OCI-M2 (cell line): Measurements from ENCODE around the gene DHX36.
A peak's percentile ranks its signal among the peaks of the same experiment; 100 is the strongest.

ENCODE experiments used
- DNase-seq: peaks from one replicate; lab custom pipeline; 2025; ENCODE audit not compliant: unreplicated experiment; lab: John Stamatoyannopoulos, UW

Gene DHX36, protein sequence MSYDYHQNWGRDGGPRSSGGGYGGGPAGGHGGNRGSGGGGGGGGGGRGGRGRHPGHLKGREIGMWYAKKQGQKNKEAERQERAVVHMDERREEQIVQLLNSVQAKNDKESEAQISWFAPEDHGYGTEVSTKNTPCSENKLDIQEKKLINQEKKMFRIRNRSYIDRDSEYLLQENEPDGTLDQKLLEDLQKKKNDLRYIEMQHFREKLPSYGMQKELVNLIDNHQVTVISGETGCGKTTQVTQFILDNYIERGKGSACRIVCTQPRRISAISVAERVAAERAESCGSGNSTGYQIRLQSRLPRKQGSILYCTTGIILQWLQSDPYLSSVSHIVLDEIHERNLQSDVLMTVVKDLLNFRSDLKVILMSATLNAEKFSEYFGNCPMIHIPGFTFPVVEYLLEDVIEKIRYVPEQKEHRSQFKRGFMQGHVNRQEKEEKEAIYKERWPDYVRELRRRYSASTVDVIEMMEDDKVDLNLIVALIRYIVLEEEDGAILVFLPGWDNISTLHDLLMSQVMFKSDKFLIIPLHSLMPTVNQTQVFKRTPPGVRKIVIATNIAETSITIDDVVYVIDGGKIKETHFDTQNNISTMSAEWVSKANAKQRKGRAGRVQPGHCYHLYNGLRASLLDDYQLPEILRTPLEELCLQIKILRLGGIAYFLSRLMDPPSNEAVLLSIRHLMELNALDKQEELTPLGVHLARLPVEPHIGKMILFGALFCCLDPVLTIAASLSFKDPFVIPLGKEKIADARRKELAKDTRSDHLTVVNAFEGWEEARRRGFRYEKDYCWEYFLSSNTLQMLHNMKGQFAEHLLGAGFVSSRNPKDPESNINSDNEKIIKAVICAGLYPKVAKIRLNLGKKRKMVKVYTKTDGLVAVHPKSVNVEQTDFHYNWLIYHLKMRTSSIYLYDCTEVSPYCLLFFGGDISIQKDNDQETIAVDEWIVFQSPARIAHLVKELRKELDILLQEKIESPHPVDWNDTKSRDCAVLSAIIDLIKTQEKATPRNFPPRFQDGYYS

DNA sequence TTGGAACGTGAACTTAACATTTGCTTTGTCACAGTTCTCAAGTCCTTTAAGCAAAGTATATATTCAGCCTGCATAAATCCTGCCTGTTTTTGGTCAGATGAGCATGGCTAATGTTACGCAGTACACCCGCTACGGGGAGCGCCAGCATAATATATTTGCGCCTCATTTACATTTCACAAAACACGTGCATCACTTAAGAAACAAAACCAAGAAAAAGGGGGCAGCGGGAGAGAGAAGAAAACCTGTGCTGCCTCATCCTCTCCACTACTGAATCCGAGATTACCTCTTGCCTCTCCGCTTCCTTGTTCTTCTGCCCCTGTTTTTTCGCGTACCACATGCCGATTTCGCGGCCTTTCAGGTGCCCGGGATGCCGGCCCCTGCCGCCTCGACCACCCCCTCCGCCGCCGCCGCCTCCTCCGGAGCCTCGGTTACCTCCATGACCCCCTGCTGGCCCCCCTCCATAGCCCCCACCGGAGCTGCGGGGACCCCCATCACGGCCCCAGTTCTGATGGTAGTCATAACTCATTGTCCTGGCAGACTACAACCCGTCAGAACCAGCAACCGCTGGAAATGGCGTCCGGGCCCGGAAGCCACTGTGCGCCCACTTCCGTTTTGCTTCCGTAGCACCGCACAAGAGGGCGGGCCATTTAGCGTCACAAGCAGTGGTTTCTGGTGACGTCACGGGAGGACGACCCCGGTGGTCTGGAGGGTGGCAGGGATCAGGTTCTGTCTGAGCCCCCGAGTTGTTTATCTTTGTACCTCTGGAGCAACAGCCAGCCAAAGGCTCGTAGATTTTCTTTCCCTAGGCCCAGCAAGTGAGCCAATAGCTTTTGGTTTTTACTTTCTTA is at the start of gene DHX36:
DHX36 (minus strand) TSS at position 597 of the 848 bp plus-strand sequence; CDS start at position 526, 71 bp downstream.
- DNase-seq = peak; percentile 34

DNA sequence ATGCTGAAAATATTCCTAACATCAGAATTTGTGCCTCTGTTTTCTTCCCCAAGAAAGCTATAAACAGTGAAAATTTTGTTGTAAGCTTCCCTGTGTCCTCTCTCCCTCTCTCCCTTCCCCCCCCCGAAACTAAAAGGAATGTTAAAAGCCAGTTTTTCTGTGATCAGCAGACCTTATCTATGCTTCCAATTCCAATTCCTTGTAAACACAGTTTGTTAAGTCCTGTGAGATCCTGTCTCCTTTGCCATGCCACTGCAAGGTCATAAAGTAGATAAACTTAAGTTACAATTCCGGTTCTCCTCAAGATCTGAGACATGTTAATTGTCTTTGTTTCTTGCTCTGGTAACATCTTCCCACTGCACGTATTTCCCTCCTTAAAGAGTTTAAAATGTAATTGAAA is 42.9 kb upstream of the DHX36 start:
- DNase-seq = no peak

DNA sequence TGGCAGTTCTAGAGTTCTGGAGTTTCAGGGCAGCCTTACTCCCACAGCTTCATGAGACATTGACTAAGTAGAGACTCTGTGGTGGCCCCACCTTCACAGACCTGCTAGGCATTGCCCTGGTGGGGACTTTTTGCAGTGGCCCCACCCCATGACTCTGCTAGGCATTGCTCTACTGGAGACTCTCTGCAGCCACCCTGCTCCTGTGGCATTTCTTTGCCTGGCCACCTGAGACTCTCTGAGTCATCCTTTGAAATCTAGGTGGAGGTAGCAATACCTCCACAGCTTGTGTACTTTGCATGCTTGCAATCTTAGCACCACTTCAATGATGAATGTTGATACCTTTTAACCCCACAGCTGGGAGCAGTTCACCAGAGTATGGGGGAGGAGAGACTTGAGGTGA is 40.6 kb upstream of the DHX36 start:
- DNase-seq = no peak

DNA sequence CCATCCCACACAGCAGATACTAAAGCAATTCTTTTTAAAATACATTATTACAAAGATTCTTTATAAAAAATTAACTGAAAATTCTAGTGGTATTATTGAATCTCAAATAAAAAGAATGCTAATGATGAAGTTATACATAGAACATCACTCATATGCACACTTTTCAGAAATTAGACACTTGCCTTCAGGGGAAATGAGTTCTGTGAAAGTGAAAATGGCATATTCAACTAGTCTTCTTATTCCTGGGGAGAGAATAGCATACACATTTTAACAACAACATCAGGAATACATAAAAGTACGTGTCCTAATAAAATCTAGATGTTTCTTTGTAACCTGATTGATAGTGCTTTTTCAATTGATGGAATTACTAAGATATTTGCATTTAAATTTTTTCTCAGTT is 36.8 kb upstream of the DHX36 start:
- no peak for DNase-seq

DNA sequence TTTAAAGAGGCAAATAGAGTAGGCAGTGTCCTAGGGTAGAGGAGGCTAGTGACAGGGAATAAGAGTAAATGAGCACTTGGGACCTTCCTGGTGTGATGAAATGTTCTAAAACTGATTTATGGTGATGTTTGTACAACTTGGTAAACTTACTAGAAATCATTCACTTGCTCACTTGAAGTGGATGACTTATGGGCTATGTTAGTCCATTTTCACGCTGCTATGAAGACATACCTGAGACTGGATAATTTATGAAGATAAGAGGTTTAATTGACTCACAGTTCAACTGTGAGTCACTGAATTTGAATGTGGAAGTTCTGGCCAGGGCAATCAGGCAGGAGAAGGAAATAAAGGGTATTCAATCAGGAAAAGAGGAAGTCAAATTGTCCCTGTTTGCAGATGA is 31.7 kb upstream of the DHX36 start:
- DNase-seq = no peak

DNA sequence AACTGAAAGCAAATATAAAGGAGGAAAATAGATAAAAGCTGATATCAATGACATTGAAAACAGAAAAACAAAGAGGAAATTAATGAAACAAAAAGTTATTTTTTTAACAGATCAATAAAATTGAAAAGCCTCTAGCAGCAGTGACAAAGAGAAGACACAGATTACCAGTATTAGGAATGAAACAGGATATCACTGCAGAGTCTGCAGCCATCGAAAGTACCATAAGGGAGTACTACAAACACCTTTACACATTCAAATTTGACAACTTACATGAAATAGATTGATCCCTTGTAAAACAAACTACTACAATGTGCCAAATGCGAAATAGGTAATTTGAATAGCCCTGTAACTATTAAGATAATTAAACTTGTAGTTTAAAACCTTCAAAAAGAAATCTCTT is 24.9 kb upstream of the DHX36 start:
- no peak for DNase-seq

DNA sequence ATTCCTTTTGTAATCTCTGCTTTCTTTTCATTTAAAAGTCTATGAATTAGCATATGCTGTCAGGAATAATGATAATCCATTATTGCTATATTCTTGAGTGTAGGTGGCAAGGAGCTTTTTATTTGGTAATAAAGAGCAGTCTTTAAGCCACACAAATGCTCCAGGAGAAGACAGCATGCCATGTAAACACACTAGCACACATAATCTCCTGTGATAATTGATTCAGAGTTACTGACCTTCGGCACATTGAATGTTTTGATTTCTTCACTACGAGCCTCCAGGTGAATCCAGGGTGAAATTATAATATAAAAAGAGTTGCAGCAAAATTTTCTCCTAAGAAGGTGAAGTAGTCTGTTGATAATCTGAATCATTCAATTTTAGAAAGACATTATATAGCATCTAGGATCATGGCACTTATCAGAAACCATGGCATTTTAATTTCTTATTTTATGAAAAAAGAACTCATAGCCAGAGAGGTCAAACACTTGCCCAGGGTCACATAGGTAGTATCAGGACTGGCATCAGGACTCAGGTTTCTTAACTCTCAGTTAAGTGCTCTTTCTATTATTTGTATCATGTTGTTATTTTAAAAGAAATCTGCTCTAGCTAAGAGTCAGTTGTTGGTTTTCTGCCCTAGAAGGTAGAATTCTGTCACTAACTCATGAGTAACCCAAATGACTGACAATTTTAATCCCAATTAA is 21.3 kb upstream of the DHX36 start:
- no peak for DNase-seq

DNA sequence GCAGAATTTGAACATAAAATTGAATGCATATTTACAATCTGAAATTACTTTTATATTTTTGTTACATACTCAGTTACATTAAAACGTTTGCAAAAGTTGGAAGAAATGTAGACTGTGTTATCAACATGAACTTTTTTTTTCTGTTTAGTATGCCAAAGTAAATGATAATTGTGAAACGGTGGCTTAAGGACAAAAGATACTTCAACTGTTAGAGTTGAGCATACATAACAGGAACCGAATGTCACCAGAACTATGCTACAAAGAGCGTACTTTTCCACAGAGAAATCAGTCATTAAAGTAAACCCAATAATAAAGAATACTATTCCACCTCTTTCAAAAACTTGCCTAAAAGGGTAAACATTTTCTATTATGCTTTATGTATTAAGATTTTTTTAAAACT is 14.3 kb upstream of the DHX36 start:
- no peak for DNase-seq

DNA sequence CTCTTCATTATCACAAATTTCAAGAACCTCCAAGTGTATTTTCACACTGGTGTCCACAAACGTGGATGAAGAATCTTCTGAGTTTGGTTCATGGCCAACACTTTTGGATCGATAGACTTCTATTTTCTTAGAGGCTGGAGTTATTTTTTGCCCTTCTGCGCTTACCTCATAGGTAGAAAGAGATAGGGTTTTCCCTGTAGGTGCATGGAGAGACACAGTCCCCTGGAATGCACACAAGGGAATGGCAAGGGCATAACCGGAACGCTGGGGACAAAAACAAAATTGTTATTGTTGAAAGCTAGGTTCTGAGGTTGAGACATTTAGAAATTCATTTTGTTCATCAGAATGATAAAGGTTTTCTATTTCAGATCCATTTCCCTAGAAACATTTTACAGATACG is 13.7 kb upstream of the DHX36 start:
- no peak for DNase-seq

DNA sequence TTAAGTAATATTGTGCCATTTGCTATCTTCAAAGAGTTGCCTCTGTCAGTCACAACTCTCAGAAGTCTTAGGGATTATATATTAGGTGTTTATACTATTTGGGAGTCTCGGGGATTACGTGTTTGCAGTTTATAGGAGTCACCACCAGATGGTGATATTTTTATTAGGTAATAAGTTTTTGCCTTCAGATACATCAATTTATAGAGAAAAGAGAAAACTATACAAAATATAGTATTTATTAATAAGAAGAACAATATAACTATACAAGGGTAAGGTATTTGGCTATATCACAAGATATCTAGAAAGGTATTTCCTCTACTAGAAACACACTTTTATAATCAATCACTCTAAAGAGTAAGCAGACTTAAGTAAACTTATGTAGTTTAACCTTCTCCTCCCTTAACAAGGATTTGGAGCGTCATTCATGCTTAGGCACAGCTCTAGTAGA is 10.7 kb upstream of the DHX36 start:
- DNase-seq = no peak

DNA sequence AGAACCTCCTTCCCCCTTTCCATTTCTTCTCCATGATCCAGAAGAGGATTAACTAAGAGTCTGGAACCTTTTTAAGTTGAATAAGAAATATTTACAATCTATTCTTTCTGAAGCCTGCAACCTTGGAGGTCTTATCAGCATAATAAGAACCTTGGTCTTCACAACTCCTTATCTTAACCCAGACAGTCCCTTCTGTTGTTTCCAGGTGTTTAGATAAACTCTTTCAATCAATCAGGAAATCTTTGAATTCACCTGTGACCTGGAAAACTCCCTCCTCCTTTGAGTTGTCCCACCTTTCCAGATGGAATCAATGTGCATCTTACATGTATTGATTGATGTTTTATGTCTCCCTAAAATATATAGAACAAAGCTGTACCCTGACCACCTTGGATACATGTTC is 3.6 kb upstream of the DHX36 start:
- DNase-seq = no peak

DNA sequence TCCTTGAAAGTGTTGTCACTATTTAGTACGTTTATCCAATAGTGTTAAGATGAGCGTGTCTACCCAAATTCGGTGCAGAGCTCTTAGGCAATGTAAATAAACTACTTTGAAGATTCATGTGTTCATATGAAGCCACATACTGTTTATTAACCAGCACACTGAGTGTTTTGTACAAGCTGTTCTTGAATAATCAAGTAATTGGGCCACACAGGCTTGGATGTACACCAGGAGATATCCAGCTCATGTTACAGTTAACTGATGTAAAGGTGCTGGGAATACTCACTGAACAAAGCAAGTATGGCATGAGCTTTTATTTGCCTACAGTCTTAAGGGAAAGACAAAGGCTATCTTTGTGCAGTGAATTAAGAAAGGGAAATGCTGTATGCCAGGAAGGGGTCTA is 632 bp upstream of the DHX36 start:
- no peak for DNase-seq

DNA sequence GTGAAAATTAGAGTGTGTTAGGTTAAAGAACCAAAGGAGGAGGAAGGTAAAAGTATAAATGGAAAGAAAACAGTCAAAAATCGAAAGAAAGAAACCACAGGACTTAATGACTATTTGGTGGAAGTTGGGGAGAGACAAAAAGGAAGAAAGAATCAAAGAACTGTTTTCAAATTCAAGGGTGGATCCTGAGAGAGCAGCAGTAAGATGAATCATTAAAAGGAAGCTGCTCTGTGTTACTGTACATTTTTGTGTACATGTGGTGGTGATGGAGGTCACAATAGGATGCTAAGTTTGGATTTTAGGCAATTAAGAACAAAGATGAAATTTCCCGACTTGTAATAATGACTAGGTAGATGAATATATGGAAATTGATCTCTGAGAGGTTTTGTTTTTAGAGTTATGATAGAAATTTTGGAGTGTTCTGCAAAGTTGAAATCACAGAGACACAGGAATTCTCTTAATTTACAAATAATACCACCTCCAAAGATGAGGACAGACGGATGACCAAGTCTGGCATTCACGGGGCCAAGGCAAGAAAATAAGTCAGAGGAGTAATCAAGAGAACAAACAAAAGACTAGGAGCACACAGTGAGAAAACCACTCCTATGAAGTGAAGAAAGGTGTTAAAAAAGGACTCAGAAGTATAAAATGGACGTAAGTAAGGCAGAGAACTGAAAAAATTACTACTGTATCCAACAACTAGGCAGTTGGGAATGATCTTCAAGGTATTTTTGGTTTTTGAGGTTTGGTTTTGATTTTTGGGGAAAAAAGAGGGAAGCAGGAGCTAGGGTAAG is 7.1 kb downstream of the DHX36 start:
- no peak for DNase-seq

DNA sequence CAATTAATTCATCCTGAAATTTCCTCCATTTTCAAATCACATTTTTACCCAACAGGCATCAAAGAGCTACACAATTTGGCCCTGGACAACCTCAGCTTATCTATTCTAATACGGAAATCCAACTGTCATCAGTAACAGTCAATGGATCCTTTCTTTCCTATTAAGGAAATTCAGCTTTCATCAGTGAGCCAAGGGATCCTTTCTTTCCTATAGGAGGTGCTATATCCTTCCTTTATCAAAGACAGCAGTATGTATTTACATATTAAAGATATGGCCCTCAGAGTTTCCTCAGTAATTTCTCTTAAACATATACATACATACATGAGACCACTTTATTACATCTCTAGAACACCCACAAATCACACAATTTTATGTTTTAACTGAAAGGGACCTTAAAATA is 10.1 kb downstream of the DHX36 start:
- no peak for DNase-seq

DNA sequence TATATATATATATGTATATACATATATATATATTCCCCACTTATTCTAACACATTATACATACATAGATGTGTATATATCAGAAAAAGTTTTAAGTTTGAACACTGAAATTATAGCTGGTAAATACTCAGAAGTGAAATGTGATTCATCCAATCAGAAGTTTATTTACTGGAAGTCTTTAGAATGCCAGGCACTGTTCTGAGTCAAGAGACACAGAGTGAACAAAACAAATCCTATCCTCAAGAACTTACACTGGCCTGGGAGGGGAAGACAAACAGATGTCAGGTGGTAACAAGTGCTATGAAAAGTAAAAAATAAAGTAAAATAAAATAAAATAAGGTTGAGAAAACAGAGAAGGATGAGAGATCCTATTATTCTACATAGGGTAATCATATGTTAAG is 13.4 kb downstream of the DHX36 start:
- no peak for DNase-seq

DNA sequence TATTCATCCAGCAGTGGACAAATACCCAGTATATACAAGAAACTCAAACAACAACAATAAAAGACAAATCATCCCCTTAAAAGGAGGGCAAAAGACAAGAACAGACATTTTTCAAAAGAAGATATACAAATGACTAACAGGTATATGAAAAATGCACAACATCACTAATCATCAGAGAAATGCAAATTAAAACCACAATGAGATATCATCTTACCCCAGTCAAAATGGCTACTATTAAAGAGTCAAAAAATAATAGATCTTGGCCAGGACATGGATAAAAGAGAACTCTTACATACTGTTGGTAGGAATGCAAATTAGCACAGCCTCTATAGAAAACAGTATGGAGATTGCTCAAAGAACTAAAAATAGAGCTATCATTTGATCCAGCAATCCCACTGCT is 16.9 kb downstream of the DHX36 start:
- no peak for DNase-seq

DNA sequence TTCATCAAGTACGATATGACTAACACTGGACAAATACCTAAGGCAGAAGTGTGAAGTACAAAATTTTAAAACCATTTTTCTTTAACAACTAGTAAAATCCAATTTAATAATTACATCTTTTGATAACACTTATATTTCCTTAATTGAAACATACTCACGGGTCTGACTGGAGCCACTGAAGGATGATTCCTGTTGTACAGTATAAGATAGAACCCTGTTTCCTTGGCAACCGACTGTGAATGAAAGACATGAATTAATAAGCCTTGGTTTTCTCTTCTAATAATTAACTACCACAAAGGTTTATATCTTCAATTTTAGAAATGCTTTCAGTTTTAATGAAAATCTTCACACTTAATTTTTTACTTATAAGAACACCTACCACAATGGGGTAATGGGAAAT is 19.4 kb downstream of the DHX36 start:
- DNase-seq = no peak

DNA sequence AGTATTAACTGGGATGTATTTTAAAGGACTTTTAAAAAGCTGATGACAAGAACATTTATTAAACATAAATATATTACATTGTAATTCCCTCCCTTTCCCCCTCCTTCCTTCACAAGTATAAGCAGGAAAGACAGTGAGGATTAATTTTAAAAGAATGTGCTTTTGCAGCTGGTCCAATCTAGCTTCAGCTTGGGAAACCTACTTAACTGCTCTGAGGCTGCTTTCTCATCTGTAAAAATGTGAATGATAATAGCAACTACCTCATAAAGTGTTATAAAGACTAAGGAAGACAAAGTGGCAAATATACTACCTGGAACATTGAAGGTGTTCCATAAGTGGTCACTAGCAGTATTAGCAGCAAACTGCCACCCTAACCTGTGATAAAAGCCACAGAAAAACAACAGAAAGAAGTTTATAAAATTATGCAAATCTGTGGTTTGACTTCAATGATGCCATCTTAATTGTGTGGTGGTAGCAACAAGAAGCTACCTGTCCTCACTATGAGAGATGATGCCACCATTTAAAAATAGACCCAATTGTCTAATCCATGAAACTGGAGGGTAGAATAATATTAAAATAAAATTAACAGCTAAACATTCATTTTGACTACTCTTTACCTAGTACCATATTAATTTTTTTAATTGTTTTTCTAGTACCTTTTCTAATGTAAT is 20.0 kb downstream of the DHX36 start:
- DNase-seq = no peak

DNA sequence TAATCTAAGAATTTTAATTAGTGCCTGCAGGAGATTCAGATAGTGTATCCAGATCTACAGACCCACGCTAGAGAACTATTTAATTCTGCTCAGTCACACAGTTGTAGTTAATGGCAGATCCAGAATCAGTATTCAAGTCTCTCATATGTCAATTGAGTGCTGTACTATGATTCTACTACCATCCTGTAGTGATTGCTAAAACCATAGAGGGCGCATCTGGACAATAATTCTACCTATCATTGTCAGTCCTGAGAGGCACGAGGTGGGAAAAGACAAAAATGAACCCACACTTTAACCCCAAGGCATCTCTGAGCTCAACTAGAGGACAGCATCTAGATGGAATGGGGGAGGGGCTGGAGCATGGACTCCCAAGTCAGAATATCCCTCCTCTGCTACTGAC is 22.7 kb downstream of the DHX36 start:
- no peak for DNase-seq
